Measurements from ENCODE around the gene LANCL2. TPM values are rescaled to one million over a fixed set of nuclear protein-coding genes. Genes with fewer than 3 reads are reported as not detected.

The LANCL2 gene
- total and polyA plus RNA-seq, 2 of the 4 experiments (the other 2 are of a cell fraction), result 11.7 to 17.9 TPM

- no CpG with 5 or more reads among the region's 3 CpGs for WGBS, 2 experiments (ENCODE audit: extremely low coverage in 2 of 2, insufficient read length in 1 of 2)
- Histone ChIP-seq H3K79me1 (ENCODE audit: low read depth in 1 of 2, low read length in 2 of 2) (no peaks in the 10 kb centered on the region), H2BK5ac (ENCODE audit: low read depth, low read length, poor library complexity, severe bottlenecking) (no peak overlapping the region), H3K23ac (ENCODE audit: low read depth, low read length) (no peak overlapping the region), H2BK120ac (ENCODE audit: low read depth, low read length) (no peak overlapping the region), H3K36me3 (ENCODE audit: control insufficient read depth, insufficient read depth, low read length) (0 out of 2 replicates have a peak, but pooled peaks cover 1% of the 10 kb centered on the region), H3K9me1 (ENCODE audit: insufficient read depth, low read length) (no peaks in the 10 kb centered on the region), H4K8ac (ENCODE audit: low read depth in 2 of 2, low read length in 2 of 2) (no peak overlapping the region), H4K91ac (ENCODE audit: insufficient read depth, low read depth, low read length) (no peak overlapping the region), H2AFZ (replicated peaks; ENCODE audit: low read length, poor library complexity) (no peak overlapping the region), H2BK15ac (ENCODE audit: low read depth, low read length) (no peak overlapping the region), H3K56ac (ENCODE audit: extremely low read depth, insufficient read depth, low read length) (no peak overlapping the region), H3K27ac (ENCODE audit: insufficient read depth, low read length) (no peak overlapping the region), H2BK20ac (ENCODE audit: low read depth, low read length) (no peak overlapping the region), H3K18ac (ENCODE audit: low read depth, low read length) (no peak overlapping the region), H2AK5ac (ENCODE audit: low read depth, low read length) (no peak overlapping the region), H3K4me3 (ENCODE audit: insufficient read depth, low read depth, low read length) (no peak overlapping the region), H3K4me2 (ENCODE audit: low read depth, low read length) (no peak overlapping the region), H3K4me1 (ENCODE audit: control insufficient read depth, insufficient read depth, low read length) (peaks cover 8% of the 10 kb centered on the region; the same call in 1 of the 2 replicates), H3K9me3 (ENCODE audit: control insufficient read depth, insufficient read depth, low read length) (no peaks in the 10 kb centered on the region), H4K20me1 (ENCODE audit: insufficient read depth, low read length) (no peaks in the 10 kb centered on the region), H3K14ac (replicated peaks; ENCODE audit: low read depth, low read length) (no peak overlapping the region), H4K5ac (ENCODE audit: low read depth, low read length) (no peak overlapping the region), H3K4ac (ENCODE audit: low read depth, low read length) (no peak overlapping the region), H2AK9ac (replicated peaks; ENCODE audit: low read depth, low read length, poor library complexity) (no peak overlapping the region), H3K9ac (ENCODE audit: low read depth, low read length) (no peak overlapping the region), H3K27me3 (ENCODE audit: control insufficient read depth, insufficient read depth, low read length) (no peaks in the 10 kb centered on the region)
- POLR2A ChIA-PET (ENCODE audit: unreplicated experiment), result no interaction called here
- CTCF ChIA-PET, result no interaction called here
- in situ Hi-C loops (cut with MboI; ENCODE audit: low sequenced_read_pairs), result loop anchor here (25.0 kb wide), 1 partner anchor 530 kb away; the partner anchor contains the start of genes MRPS17 and NIPSNAP2
- TF ChIP-seq USF2 (IDR thresholded peaks at IDR 0.05; ENCODE audit: low read depth, low read length) (no peak), MAFK (IDR thresholded peaks at IDR 0.05; ENCODE audit: low read depth, low read length) (no peak)
- intact Hi-C loops (cut with micrococcal nuclease), result loop anchor here (5.0 kb wide), 1 partner anchor 165 kb away; no protein-coding TSS in a partner anchor
- BruUV-seq (replicated peaks), result no TSS peak
- DNase-seq (no peak), ATAC-seq (ENCODE audit: low read depth) (no peak)
- dilution Hi-C loops (cut with HindIII; ENCODE audit: low sequenced_read_pairs, unreplicated experiment), result no loop called here
Measured at GRCh38 chr7:55432506-55432905, 67.4 kb downstream of the LANCL2 start.

Data from IMR-90 (cell line).